Progenitor cell of endocrine pancreas (in vitro differentiated cells): Measurements from ENCODE around the gene MAPK7. TPM values are rescaled to one million over a fixed set of nuclear protein-coding genes. Genes with fewer than 3 reads are reported as not detected.

Experiments used
- DNase-seq: peaks from one replicate; pipeline ENCODE4 v3.0.0; 2021; ENCODE audit warnings: low spot score; ENCODE audit not compliant: unreplicated experiment
- H3K27ac Mint-ChIP-seq: 2 replicates; pipeline ENCODE4 v1.8.0; 2021; ENCODE audit warnings: mild to moderate bottlenecking, moderate library complexity, mixed read lengths
- H3K27me3 Mint-ChIP-seq: 2 replicates; pipeline ENCODE4 v1.8.0; 2021; ENCODE audit warnings: mixed read lengths
- H3K36me3 Mint-ChIP-seq: 2 replicates; pipeline ENCODE4 v1.8.0; 2022; ENCODE audit warnings: mixed read lengths; ENCODE audit not compliant: insufficient read depth
- H3K4me1 Mint-ChIP-seq: 2 replicates; pipeline ENCODE4 v1.8.0; 2021; ENCODE audit warnings: low read depth, mixed read lengths
- H3K4me3 Mint-ChIP-seq: 2 replicates; pipeline ENCODE4 v1.8.0; 2021; ENCODE audit warnings: low read depth, mild to moderate bottlenecking, moderate library complexity, mixed read lengths
- H3K9me3 Mint-ChIP-seq: 2 replicates; pipeline ENCODE4 v1.8.0; 2021; ENCODE audit warnings: low read depth, mixed read lengths
- CTCF ChIP-seq: fragments of 200-600 bp; sonication (generic); IDR thresholded peaks from one replicate; pipeline ENCODE4 v1.5.0; 2021; ENCODE audit warnings: antibody characterized with exemption, mild to moderate bottlenecking; ENCODE audit not compliant: unreplicated experiment
- total RNA-seq: library from RNA; stranded (reverse); gene quantifications from 2 replicates; pipeline ENCODE4 v1.2.1, GENCODE V29; 2021

MAPK7 gene
- total RNA-seq, 1 donor from 2014 or later = 41.8 TPM

DNA sequence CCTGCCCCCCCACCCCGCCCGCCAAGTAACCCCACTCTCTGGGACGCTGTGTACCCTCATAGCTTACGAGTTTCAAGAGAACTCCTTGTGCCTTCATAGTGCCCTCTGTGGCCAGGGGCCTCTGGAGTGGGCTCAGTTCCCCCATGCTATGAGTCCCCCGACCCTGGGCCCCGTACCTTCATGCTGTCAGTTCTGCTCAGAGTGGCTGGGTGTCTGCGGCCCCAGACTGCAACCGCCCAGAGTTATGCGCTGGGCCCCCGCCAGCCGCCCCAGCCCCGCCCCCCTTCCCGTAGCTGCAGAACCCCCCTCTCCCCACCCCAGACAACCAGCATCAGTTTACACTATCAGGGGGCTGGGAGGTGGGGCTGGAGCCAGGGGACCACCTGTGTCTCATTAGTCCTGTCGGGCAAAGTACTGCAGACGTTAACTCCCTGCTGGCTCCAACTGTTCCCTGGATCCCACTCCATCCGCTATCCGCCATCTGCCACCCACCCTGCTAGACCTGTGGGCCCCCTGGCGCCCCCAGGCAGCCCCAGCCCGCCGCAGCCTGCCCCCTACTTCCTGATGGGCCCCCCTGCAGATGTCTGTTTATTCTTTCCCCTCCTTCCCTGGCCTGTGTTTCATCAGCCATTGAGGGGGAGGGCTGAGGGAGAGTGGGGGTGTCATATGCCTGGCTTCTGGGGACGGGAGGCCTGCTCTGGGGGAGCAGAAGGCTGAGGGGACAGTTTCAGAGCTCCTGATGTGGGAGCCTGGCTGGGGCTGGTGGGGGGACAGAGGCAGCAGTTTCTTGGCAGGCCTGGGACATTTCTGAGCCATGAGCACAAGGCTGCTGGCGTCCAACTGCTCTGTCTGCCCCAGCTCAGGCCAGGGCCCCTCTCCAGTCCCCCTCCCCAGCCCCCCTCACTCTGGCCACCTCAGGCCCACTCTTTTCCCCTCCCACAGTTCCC lies 8.9 kb downstream of the MAPK7 start, which contains the start of gene MFAP4:
Gene MFAP4 (minus strand): TSS at position 217 of the 947 bp plus-strand sequence. CDS start 35 bp downstream, at position 182.
- H3K9me3 Mint-ChIP-seq = no peaks in the 10 kb centered on the region
- H3K4me3 Mint-ChIP-seq = peak within 1 kb of the TSS; percentile 35
- H3K27ac Mint-ChIP-seq = peak within 1 kb of the TSS; percentile 67
- H3K27me3 Mint-ChIP-seq = no peaks in the 10 kb centered on the region
- peaks cover 8% of the 10 kb centered on the region for H3K36me3 Mint-ChIP-seq
- no peak for TF ChIP-seq CTCF
- H3K4me1 Mint-ChIP-seq = peaks cover 16% of the 10 kb centered on the region
- no peak for DNase-seq

- peaks cover 7% of the 10 kb centered on the region for H3K36me3 Mint-ChIP-seq
- H3K4me1 Mint-ChIP-seq = peaks cover 16% of the 10 kb centered on the region
- peak overlapping the region; percentile 67 for H3K27ac Mint-ChIP-seq
- no peak for DNase-seq
- no peaks in the 10 kb centered on the region for H3K9me3 Mint-ChIP-seq
- no peak for TF ChIP-seq CTCF
- peaks cover 6% of the 10 kb centered on the region for H3K27me3 Mint-ChIP-seq
- H3K4me3 Mint-ChIP-seq = no peak overlapping the region
Observed at GRCh38 chr17:19387921-19388521, 9.7 kb downstream of the MAPK7 start.

GRCh38 chr17:19388791-19389785 lies 10.8 kb downstream of the MAPK7 start:
- no peak for TF ChIP-seq CTCF
- Mint-ChIP-seq H3K27ac (no peak overlapping the region), H3K9me3 (no peaks in the 10 kb centered on the region), H3K4me1 (peaks cover 16% of the 10 kb centered on the region), H3K4me3 (no peak overlapping the region), H3K36me3 (peaks cover 7% of the 10 kb centered on the region), H3K27me3 (peaks cover 6% of the 10 kb centered on the region)
- DNase-seq = no peak

GRCh38 chr17:19390951-19391350 lies 12.7 kb downstream of the MAPK7 start:
- H3K27me3 Mint-ChIP-seq = peaks cover 6% of the 10 kb centered on the region
- no peak for DNase-seq
- no peaks in the 10 kb centered on the region for H3K9me3 Mint-ChIP-seq
- H3K4me1 Mint-ChIP-seq = peaks cover 15% of the 10 kb centered on the region
- no peaks in the 10 kb centered on the region for H3K36me3 Mint-ChIP-seq
- H3K27ac Mint-ChIP-seq = no peak overlapping the region
- H3K4me3 Mint-ChIP-seq = no peak overlapping the region
- no peak for TF ChIP-seq CTCF
